MM.1S (cell line): ENCODE measurements around the gene KIAA1191.

Experiments
- EZH2 ChIP-seq: fragments of 300-600 bp; sonication (generic); optimal IDR thresholded peaks from 2 replicates; pipeline ENCODE3; 2017; ENCODE audit warnings: low read depth, mild to moderate bottlenecking, antibody characterized with exemption, low read length, mixed read lengths
- TF ChIP-seq, protein P1 (sequence below): fragments of 300-600 bp; sonication (generic); IDR thresholded peaks from 2 replicates; pipeline ENCODE4 v1.5.1; 2016; ENCODE audit warnings: antibody characterized with exemption, low read length, mixed read lengths

DNA sequence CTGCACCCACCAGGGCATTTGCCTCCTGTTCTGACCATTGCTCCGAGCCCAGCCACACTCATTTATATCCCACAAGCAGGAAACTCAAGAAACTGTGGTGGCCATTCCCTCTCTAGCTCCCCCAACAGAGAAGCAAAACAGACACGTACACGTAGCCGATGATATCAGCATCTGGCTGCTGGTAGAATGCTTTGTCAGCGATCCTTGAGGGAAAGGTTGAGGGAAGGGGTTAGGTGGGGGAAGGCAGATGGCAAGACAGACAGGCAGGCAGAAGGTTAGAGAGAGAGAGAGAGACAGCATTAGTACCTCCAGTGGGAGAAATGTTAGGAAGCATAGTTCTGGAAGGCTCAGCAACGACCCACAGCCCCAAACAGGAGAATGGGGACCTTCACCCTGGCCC is 34.8 kb upstream of the KIAA1191 start:
- TF ChIP-seq, protein P1, sequence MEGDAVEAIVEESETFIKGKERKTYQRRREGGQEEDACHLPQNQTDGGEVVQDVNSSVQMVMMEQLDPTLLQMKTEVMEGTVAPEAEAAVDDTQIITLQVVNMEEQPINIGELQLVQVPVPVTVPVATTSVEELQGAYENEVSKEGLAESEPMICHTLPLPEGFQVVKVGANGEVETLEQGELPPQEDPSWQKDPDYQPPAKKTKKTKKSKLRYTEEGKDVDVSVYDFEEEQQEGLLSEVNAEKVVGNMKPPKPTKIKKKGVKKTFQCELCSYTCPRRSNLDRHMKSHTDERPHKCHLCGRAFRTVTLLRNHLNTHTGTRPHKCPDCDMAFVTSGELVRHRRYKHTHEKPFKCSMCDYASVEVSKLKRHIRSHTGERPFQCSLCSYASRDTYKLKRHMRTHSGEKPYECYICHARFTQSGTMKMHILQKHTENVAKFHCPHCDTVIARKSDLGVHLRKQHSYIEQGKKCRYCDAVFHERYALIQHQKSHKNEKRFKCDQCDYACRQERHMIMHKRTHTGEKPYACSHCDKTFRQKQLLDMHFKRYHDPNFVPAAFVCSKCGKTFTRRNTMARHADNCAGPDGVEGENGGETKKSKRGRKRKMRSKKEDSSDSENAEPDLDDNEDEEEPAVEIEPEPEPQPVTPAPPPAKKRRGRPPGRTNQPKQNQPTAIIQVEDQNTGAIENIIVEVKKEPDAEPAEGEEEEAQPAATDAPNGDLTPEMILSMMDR, result no peak
- no peak for TF ChIP-seq EZH2
